Measurements from ENCODE around the gene NUFIP1. TPM values are rescaled to one million over a fixed set of nuclear protein-coding genes. Genes with fewer than 3 reads are reported as not detected.
"Not testable (repeated sequence)": the region's sequence is repeated elsewhere in the genome, so short reads cannot be mapped to it uniquely, and the experiment has no call there.

The NUFIP1 gene
- total RNA-seq, 1 experiment from 2014 or later, result 7.3 TPM

DNA sequence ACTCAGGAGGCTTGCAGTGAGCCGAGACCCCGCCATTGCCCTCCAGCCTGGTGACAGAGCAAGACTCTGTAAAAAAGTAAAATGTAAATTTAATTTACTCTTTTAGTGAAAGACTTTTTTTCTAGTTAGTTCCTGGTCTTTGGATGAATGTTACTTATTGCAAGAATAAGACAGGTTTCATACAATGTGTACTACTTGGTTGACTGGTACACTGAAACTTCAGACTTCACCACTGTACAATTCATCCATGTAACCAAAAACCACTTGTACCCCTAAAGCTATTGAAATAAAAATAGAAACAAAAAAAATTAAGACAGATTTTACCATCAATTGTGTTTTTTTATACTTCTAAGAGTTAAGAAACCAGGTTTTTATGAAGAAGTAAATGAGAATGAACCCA, 35.6 kb upstream of the NUFIP1 start:
- Histone ChIP-seq H3K27ac (no peak overlapping the region), H3K4me2 (no peak overlapping the region), H3F3A (ENCODE audit: insufficient read depth, low read depth) (no peaks in the 10 kb centered on the region), H4K20me1 (ENCODE audit: insufficient read depth) (no peaks in the 10 kb centered on the region), H2AFZ (no peak overlapping the region), H3K9me3 (ENCODE audit: insufficient read depth, low read depth) (no peaks in the 10 kb centered on the region), H3K9me2 (ENCODE audit: insufficient read depth) (no peaks in the 10 kb centered on the region), H3K79me2 (ENCODE audit: low read depth) (no peaks in the 10 kb centered on the region), H3K4me1 (replicated peaks; ENCODE audit: insufficient read depth) (no peaks in the 10 kb centered on the region), H3K27me3 (ENCODE audit: insufficient read depth, low read depth) (no peaks in the 10 kb centered on the region), H3K4me3 (no peak overlapping the region), H3K36me3 (ENCODE audit: low read depth) (peaks cover 18% of the 10 kb centered on the region)
- TF ChIP-seq, protein P1, sequence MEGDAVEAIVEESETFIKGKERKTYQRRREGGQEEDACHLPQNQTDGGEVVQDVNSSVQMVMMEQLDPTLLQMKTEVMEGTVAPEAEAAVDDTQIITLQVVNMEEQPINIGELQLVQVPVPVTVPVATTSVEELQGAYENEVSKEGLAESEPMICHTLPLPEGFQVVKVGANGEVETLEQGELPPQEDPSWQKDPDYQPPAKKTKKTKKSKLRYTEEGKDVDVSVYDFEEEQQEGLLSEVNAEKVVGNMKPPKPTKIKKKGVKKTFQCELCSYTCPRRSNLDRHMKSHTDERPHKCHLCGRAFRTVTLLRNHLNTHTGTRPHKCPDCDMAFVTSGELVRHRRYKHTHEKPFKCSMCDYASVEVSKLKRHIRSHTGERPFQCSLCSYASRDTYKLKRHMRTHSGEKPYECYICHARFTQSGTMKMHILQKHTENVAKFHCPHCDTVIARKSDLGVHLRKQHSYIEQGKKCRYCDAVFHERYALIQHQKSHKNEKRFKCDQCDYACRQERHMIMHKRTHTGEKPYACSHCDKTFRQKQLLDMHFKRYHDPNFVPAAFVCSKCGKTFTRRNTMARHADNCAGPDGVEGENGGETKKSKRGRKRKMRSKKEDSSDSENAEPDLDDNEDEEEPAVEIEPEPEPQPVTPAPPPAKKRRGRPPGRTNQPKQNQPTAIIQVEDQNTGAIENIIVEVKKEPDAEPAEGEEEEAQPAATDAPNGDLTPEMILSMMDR (conservative IDR thresholded peaks at IDR 0.05), result no peak
- no peak for TF ChIP-seq EZH2 (IDR thresholded peaks at IDR 0.05; ENCODE audit: low read depth)
- intact Hi-C loops (cut with micrococcal nuclease; ENCODE audit: unreplicated experiment), result no loop called here
- POLR2A ChIA-PET (ENCODE audit: unreplicated experiment), result no interaction called here
- CTCF ChIA-PET, result no interaction called here
- no peak for DNase-seq
- BruUV-seq (replicated peaks), result no TSS peak

DNA sequence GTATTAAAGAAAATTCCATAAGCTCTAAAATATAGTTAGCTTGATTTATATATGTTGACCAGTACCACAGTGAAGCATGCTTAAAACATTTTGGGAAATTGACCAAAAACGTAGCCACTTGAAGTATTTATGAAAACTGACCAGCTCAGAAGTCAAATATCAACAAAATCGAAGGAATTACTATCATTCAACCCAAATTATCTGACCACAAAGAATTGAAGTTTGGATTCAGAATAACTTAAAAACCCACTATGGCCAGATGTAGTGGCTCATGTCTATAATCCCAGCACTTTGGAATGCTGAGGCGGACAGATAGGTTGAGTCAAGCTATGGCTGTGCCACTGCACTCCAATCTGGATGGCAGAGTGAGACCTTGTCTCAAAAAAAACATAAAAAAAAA, 32.0 kb upstream of the NUFIP1 start:
- CTCF ChIA-PET, result no interaction called here
- intact Hi-C loops (cut with micrococcal nuclease; ENCODE audit: unreplicated experiment), result no loop called here

GRCh38 chr13:45019981-45020380, 30.7 kb upstream of the NUFIP1 start:
- DNase-seq; H3K4me2 ChIP-seq; H3K9me3 ChIP-seq (ENCODE audit: insufficient read depth, low read depth); H3K9me2 ChIP-seq (ENCODE audit: insufficient read depth); POLR2A ChIA-PET (ENCODE audit: unreplicated experiment); H3K4me3 ChIP-seq; H3K27me3 ChIP-seq (ENCODE audit: insufficient read depth, low read depth); H3F3A ChIP-seq (ENCODE audit: insufficient read depth, low read depth); H3K4me1 ChIP-seq (replicated peaks; ENCODE audit: insufficient read depth); intact Hi-C loops (cut with micrococcal nuclease; ENCODE audit: unreplicated experiment); BruUV-seq (replicated peaks); H4K20me1 ChIP-seq (ENCODE audit: insufficient read depth); H2AFZ ChIP-seq; CTCF ChIA-PET; H3K79me2 ChIP-seq (ENCODE audit: low read depth); H3K27ac ChIP-seq: not testable (repeated sequence)
- peaks cover 18% of the 10 kb centered on the region for H3K36me3 ChIP-seq (ENCODE audit: low read depth)

More for the DNA sequence above, 32.0 kb upstream of the NUFIP1 start:
- no peaks in the 10 kb centered on the region for H3K4me1 ChIP-seq (replicated peaks; ENCODE audit: insufficient read depth)
- H3K4me2 ChIP-seq, result no peak overlapping the region
- DNase-seq, result no peak
- H3K4me3 ChIP-seq, result no peak overlapping the region
- no peaks in the 10 kb centered on the region for H3K9me2 ChIP-seq (ENCODE audit: insufficient read depth)
- no TSS peak for BruUV-seq (replicated peaks)
- no peak for TF ChIP-seq EZH2 (IDR thresholded peaks at IDR 0.05; ENCODE audit: low read depth)
- TF ChIP-seq, protein P1 (conservative IDR thresholded peaks at IDR 0.05), result no peak
- no peaks in the 10 kb centered on the region for H3F3A ChIP-seq (ENCODE audit: insufficient read depth, low read depth)
- H4K20me1 ChIP-seq (ENCODE audit: insufficient read depth), result no peaks in the 10 kb centered on the region
- H3K36me3 ChIP-seq (ENCODE audit: low read depth), result peaks cover 11% of the 10 kb centered on the region
- no peak overlapping the region for H2AFZ ChIP-seq
- no peaks in the 10 kb centered on the region for H3K27me3 ChIP-seq (ENCODE audit: insufficient read depth, low read depth)
- H3K79me2 ChIP-seq (ENCODE audit: low read depth), result no peaks in the 10 kb centered on the region
- H3K27ac ChIP-seq, result no peak overlapping the region
- no peaks in the 10 kb centered on the region for H3K9me3 ChIP-seq (ENCODE audit: insufficient read depth, low read depth)
- POLR2A ChIA-PET (ENCODE audit: unreplicated experiment), result no interaction called here

DNA sequence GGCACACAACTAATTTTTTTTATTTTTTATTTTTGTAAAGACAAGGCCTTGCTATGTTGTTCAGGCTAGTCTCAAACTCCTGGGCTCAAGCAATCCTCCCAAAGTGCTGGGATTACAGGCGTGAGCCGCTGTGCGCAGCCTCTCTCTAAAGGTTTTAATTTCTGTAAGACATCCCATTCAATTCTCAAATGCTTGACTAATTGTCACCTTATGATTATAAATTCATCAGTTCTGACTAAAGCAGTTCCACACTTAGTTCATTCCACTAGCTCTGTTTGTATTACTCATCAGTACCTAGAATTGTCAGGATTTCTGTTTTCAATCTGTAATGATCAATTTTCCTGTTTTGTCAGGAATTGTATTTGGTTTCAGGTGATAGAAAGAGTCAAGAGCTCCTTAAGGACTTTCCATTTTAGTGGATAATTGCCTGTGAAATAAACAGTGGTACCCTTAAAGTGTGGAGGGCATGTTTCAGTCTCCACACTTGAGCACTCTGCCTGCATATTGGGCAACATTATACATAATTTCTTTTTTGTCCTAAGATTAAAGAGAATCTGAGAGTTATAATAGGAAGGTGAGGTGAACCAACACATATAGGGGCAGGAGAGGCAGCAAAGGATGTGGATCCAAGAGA, 27.6 kb upstream of the NUFIP1 start:
- no TSS peak for BruUV-seq (replicated peaks)
- no peak for DNase-seq
- Histone ChIP-seq H3K4me3 (no peak overlapping the region), H3K4me1 (replicated peaks; ENCODE audit: insufficient read depth) (no peaks in the 10 kb centered on the region), H2AFZ (no peak overlapping the region), H3K36me3 (ENCODE audit: low read depth) (peaks cover 12% of the 10 kb centered on the region; the same call in 1 of the 2 replicates), H3K9me2 (ENCODE audit: insufficient read depth) (no peaks in the 10 kb centered on the region), H3K27me3 (ENCODE audit: insufficient read depth, low read depth) (no peaks in the 10 kb centered on the region), H3K4me2 (no peak overlapping the region), H3F3A (ENCODE audit: insufficient read depth, low read depth) (no peaks in the 10 kb centered on the region), H3K9me3 (ENCODE audit: insufficient read depth, low read depth) (no peaks in the 10 kb centered on the region), H3K79me2 (ENCODE audit: low read depth) (no peaks in the 10 kb centered on the region), H3K27ac (no peak overlapping the region), H4K20me1 (ENCODE audit: insufficient read depth) (no peaks in the 10 kb centered on the region)
- intact Hi-C loops (cut with micrococcal nuclease; ENCODE audit: unreplicated experiment), result no loop called here
- TF ChIP-seq EZH2 (IDR thresholded peaks at IDR 0.05; ENCODE audit: low read depth), result no peak
- TF ChIP-seq, protein P1 (conservative IDR thresholded peaks at IDR 0.05), result no peak
- ChIA-PET POLR2A (ENCODE audit: unreplicated experiment) (interaction anchor here (0.6 kb wide), 1 partner anchor 1071 kb away, joined by 9 read pairs; no protein-coding TSS in a partner anchor), CTCF (interaction anchor here (0.7 kb wide), 1 partner anchor 398 kb away, joined by 3 read pairs; no protein-coding TSS in a partner anchor)
